ENCODE results near the gene SPTBN1. TPM values are rescaled to one million over a fixed set of nuclear protein-coding genes. Genes with fewer than 3 reads are reported as not detected.

SPTBN1 gene
- total and polyA plus RNA-seq, 2 of the 4 experiments (the other 2 are of a cell fraction) = 49.1 to 241 TPM

DNA sequence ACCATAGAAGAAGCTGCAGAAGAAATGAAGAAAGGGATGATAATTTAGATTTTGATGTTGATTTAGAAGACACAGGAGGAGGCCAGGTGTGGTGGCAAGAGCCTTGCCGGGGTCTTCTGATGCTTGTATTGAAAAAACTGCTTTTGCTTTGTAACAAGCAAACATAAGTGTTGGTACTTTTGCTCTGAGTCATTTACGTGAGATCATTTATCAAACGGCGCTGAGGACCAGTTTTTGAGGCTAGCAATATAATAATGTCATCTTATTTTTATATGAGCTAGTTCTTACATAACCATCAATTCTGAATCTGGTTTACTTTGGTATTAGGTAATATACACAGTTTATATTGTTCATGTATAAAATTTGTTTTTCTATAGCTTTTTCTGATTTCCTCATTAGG is 30.6 kb downstream of the SPTBN1 start:
- no peak for TF ChIP-seq FOS (IDR thresholded peaks at IDR 0.05; ENCODE audit: low read depth, low read length)
- TF ChIP-seq NFE2L2 (IDR thresholded peaks at IDR 0.05; ENCODE audit: low read depth, low read length) = no peak
- TF ChIP-seq SMC3 (IDR thresholded peaks at IDR 0.05; ENCODE audit: low read depth, low read length) = no peak
- TF ChIP-seq RAD21 (IDR thresholded peaks at IDR 0.05; ENCODE audit: low read length) = no peak
- TF ChIP-seq MXI1 (IDR thresholded peaks at IDR 0.05; ENCODE audit: borderline replicate concordance, low read depth, low read length) = no peak
- no peak for TF ChIP-seq MAZ (IDR thresholded peaks at IDR 0.05; ENCODE audit: borderline replicate concordance, low read depth, low read length)
- no peak for TF ChIP-seq CEBPB (IDR thresholded peaks at IDR 0.05; ENCODE audit: low read depth, low read length)
- TF ChIP-seq POLR2A (IDR thresholded peaks at IDR 0.05; ENCODE audit: low read depth, low read length) = no peak
- intact Hi-C loops (cut with micrococcal nuclease) (no loop called here), dilution Hi-C loops (cut with HindIII; ENCODE audit: low sequenced_read_pairs, unreplicated experiment) (no loop called here), in situ Hi-C loops (cut with MboI; ENCODE audit: low sequenced_read_pairs) (no loop called here)
- Histone ChIP-seq H3K27ac (ENCODE audit: insufficient read depth, low read length) (no peak overlapping the region), H4K8ac (ENCODE audit: low read depth in 2 of 2, low read length in 2 of 2) (no peak overlapping the region), H2BK20ac (ENCODE audit: low read depth, low read length) (no peak overlapping the region), H3K9me1 (ENCODE audit: insufficient read depth, low read length) (peaks cover 31% of the 10 kb centered on the region), H3K4me2 (ENCODE audit: low read depth, low read length) (no peak overlapping the region), H3K9me3 (ENCODE audit: control insufficient read depth, insufficient read depth, low read length) (no peaks in the 10 kb centered on the region), H3K9ac (ENCODE audit: low read depth, low read length) (no peak overlapping the region), H2AK5ac (ENCODE audit: low read depth, low read length) (no peak overlapping the region), H3K4ac (ENCODE audit: low read depth, low read length) (no peak overlapping the region), H2BK5ac (ENCODE audit: low read depth, low read length, poor library complexity, severe bottlenecking) (no peak overlapping the region), H2BK15ac (ENCODE audit: low read depth, low read length) (no peak overlapping the region), H3K79me1 (ENCODE audit: low read depth in 1 of 2, low read length in 2 of 2) (peaks cover 37 to 72% of the 10 kb centered on the region in 2 experiments), H3K23ac (ENCODE audit: low read depth, low read length) (no peak overlapping the region), H2AK9ac (replicated peaks; ENCODE audit: low read depth, low read length, poor library complexity) (no peak overlapping the region), H2BK120ac (ENCODE audit: low read depth, low read length) (no peak overlapping the region), H3K36me3 (ENCODE audit: control insufficient read depth, insufficient read depth, low read length) (no peaks in the 10 kb centered on the region), H3K27me3 (ENCODE audit: control insufficient read depth, insufficient read depth, low read length) (no peaks in the 10 kb centered on the region), H3K14ac (replicated peaks; ENCODE audit: low read depth, low read length) (no peak overlapping the region), H3K4me3 (ENCODE audit: insufficient read depth, low read depth, low read length) (no peak overlapping the region), H2AFZ (replicated peaks; ENCODE audit: low read length, poor library complexity) (no peak overlapping the region), H4K20me1 (ENCODE audit: insufficient read depth, low read length) (peaks cover 51% of the 10 kb centered on the region), H4K5ac (ENCODE audit: low read depth, low read length) (no peak overlapping the region), H3K56ac (ENCODE audit: extremely low read depth, insufficient read depth, low read length) (no peak overlapping the region), H4K91ac (ENCODE audit: insufficient read depth, low read depth, low read length) (no peak overlapping the region), H3K4me1 (ENCODE audit: control insufficient read depth, insufficient read depth, low read length) (peaks cover 22% of the 10 kb centered on the region), H3K18ac (ENCODE audit: low read depth, low read length) (no peak overlapping the region)
- ChIA-PET POLR2A (ENCODE audit: unreplicated experiment) (no interaction called here), CTCF (interaction anchor here (0.7 kb wide), 1 partner anchor 188 kb away, joined by 4 read pairs; no protein-coding TSS in a partner anchor)
- no peak for ATAC-seq (ENCODE audit: low read depth)
- DNase-seq = no peak
- no CpG with 5 or more reads among the region's 4 CpGs for WGBS, 2 experiments (ENCODE audit: extremely low coverage in 2 of 2, insufficient read length in 1 of 2)
- no TSS peak for BruUV-seq (replicated peaks)

Data from IMR-90 (cell line).